Uterus (tissue), 2 donors: ENCODE data around the gene LYPD6.

ENCODE experiments used
- CTCF ChIP-seq, 4 experiments: fragments of 200-600 bp in 2 of 4; fragments of 450-650 bp in 2 of 4; sonication (generic) in 2 of 4; IDR thresholded peaks; one replicate each; pipeline ENCODE4 v1.5.1; 2016 to 2019; ENCODE audit warnings: antibody characterized with exemption in 4 of 4, mild to moderate bottlenecking in 2 of 4, moderate library complexity in 1 of 4
- POLR2A ChIP-seq, 2 donors: fragments of 450-650 bp; IDR thresholded peaks; one replicate each; pipeline ENCODE4 v1.6.1; 2016; ENCODE audit warnings: antibody characterized with exemption in 2 of 2, mild to moderate bottlenecking in 1 of 2, moderate library complexity in 1 of 2

DNA sequence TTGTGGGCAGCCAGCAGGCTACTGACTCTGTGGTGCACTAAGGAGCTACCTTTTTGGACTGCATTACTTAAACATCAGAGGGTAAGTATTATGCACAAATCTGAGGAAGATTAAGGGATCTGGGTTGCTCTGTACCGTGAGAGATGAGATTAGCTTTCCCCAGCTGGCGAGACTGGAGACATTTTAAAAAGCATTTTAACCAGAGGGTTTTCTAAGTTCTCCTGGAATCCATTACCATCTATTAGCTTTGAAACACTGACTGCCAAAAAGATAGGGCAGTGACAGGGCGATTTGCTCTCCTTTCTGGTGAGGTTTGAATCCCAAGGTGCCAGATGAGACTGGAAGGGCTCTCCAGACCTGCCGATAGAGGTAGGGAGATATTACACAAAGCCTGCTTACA is 63.2 kb downstream of the LYPD6 start:
- TF ChIP-seq POLR2A (IDR thresholded peaks at IDR 0.05) (no peak), CTCF (IDR thresholded peaks at IDR 0.05) (no peak)
